ENCODE measurements around the gene ATP9A. TPM values are rescaled to one million over a fixed set of nuclear protein-coding genes. Genes with fewer than 3 reads are reported as not detected.

Gene ATP9A
- total and polyA plus RNA-seq, 2 of the 8 experiments (the other 6 are each of a cell fraction or from before 2014, with no cell fraction given) = 5.0 to 6.4 TPM

DNA sequence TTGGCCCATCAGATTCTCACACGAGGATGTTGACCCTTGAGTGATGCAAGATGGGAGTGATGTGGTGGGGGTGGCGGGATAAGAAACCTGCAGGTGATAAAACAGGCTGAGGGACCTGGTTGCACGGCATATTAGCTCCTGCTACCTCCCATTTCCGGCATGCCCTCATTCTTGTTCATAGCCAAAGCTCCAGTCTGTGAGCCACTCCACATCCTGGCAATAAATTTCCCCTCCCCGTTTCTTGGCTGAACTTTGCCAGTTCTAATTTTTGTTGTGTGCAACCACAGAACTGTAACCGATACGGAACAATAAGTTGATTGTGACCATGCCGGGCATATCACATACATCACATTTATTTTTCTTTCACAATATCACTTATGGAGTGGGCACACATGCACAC, 184.1 kb downstream of the ATP9A start:
- no peak overlapping the region for H3K4me2 ChIP-seq (ENCODE audit: insufficient read depth in 1 of 2, low read depth in 2 of 2, low read length in 2 of 2)
- H4K5ac ChIP-seq (ENCODE audit: insufficient read length, low read depth, low read length) = no peak overlapping the region
- H3K23ac ChIP-seq (ENCODE audit: insufficient read length) = no peak overlapping the region
- DNase-seq (ENCODE audit: low read depth in 1 of 2, low spot score in 2 of 2) (no peak), FAIRE-seq (no peak)
- CTCF ChIA-PET (ENCODE audit: partially characterized antibody) = interaction anchor here (0.7 to 1.3 kb wide), 5 partner anchors 11 to 602 kb away, joined by 3 to 8 read pairs (median 4); no protein-coding TSS in a partner anchor
- no peaks in the 10 kb centered on the region for H3K9me3 ChIP-seq (ENCODE audit: insufficient read depth in 2 of 2, low read depth in 1 of 2, low read length in 1 of 2)
- no peak overlapping the region for H2BK15ac ChIP-seq (ENCODE audit: low read length)
- WGBS, 2 experiments (ENCODE audit: extremely low coverage in 1 of 2, insufficient coverage in 1 of 2, insufficient read length in 1 of 2, insufficient replicate concordance in 2 of 2, low coverage in 1 of 2, low lambda C conversion rate in 2 of 2, missing lambda C conversion rate in 1 of 2) = 92% methylated on average over 8 of the region's 8 CpGs; no CpG with 5 or more reads in 1 of the 2 experiments
- H2BK5ac ChIP-seq (ENCODE audit: low read depth, low read length) = no peak overlapping the region
- H3K27me3 ChIP-seq (replicated peaks in 1 of 4; ENCODE audit: control insufficient read depth in 3 of 4, extremely low read depth in 1 of 4, insufficient read depth in 3 of 4, low read length in 3 of 4) = no peaks in the 10 kb centered on the region
- no peak overlapping the region for H2AFZ ChIP-seq (ENCODE audit: low read length)
- H3K4me1 ChIP-seq (replicated peaks in 1 of 4; ENCODE audit: control insufficient read depth in 3 of 4, insufficient read depth in 4 of 4, low read length in 3 of 4) = no peaks in the 10 kb centered on the region
- no peak overlapping the region for H2BK12ac ChIP-seq (ENCODE audit: low read depth, low read length)
- H3K4me3 ChIP-seq (ENCODE audit: extremely low read depth in 1 of 4, insufficient read depth in 2 of 4, low read depth in 3 of 4, low read length in 4 of 4) = no peak overlapping the region
- H3K79me1 ChIP-seq (ENCODE audit: low read depth, low read length) = no peaks in the 10 kb centered on the region
- no peaks in the 10 kb centered on the region for H3K36me3 ChIP-seq (ENCODE audit: control insufficient read depth in 2 of 4, insufficient read depth in 4 of 4, low read length in 3 of 4)
- no peaks in the 10 kb centered on the region for H3K79me2 ChIP-seq (ENCODE audit: control insufficient read depth in 1 of 2, insufficient read depth in 2 of 2, low read length in 2 of 2)
- H2AK5ac ChIP-seq (ENCODE audit: low read depth, low read length) = no peak overlapping the region
- no peak overlapping the region for H3K27ac ChIP-seq (ENCODE audit: low read depth, low read length)
- TF ChIP-seq NANOG (IDR thresholded peaks at IDR 0.05; ENCODE audit: insufficient read depth, low read depth, low read length, poor library complexity, severe bottlenecking) (no peak), NRF1 (IDR thresholded peaks at IDR 0.05; ENCODE audit: low read depth, low read length) (no peak), CREB1 (IDR thresholded peaks at IDR 0.05) (no peak), CHD2 (IDR thresholded peaks at IDR 0.05; ENCODE audit: low read length) (no peak), SRF (IDR thresholded peaks at IDR 0.05; ENCODE audit: low read depth, low read length) (no peak), RAD21 (IDR thresholded peaks at IDR 0.05 in 1 of 2, conservative IDR thresholded peaks at IDR 0.05 in 1 of 2; ENCODE audit: low read depth in 2 of 2, low read length in 2 of 2) (no peak), KDM5A (IDR thresholded peaks at IDR 0.05; ENCODE audit: low read length) (no peak), SIN3A (conservative IDR thresholded peaks at IDR 0.05 in 1 of 2, IDR thresholded peaks at IDR 0.05 in 1 of 2; ENCODE audit: low read depth in 1 of 2, low read length in 2 of 2) (no peak), POLR2A (IDR thresholded peaks at IDR 0.05; ENCODE audit: control extremely low read depth in 1 of 2, low read depth in 2 of 2, low read length in 2 of 2) (no peak), GTF2F1 (IDR thresholded peaks at IDR 0.05; ENCODE audit: borderline replicate concordance, low read depth, low read length) (no peak), JUND (IDR thresholded peaks at IDR 0.05; ENCODE audit: low read length) (no peak), KDM1A (IDR thresholded peaks at IDR 0.05; ENCODE audit: borderline replicate concordance, low read length) (no peak)
- TF ChIP-seq, protein P1, sequence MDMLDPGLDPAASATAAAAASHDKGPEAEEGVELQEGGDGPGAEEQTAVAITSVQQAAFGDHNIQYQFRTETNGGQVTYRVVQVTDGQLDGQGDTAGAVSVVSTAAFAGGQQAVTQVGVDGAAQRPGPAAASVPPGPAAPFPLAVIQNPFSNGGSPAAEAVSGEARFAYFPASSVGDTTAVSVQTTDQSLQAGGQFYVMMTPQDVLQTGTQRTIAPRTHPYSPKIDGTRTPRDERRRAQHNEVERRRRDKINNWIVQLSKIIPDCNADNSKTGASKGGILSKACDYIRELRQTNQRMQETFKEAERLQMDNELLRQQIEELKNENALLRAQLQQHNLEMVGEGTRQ (IDR thresholded peaks at IDR 0.05; ENCODE audit: low read length) = no peak
- H3K9ac ChIP-seq (replicated peaks in 1 of 4; ENCODE audit: extremely low read depth in 1 of 4, low read depth in 3 of 4, low read length in 3 of 4) = no peak overlapping the region
- H4K20me1 ChIP-seq (replicated peaks in 1 of 2; ENCODE audit: control insufficient read depth in 1 of 2, insufficient read depth in 2 of 2, low read length in 2 of 2) = no peaks in the 10 kb centered on the region
- no peak overlapping the region for H3K18ac ChIP-seq (ENCODE audit: extremely low read depth, low read length)
- H3K4ac ChIP-seq (replicated peaks; ENCODE audit: insufficient read length, low read depth, low read length) = no peak overlapping the region
- POLR2A ChIA-PET (ENCODE audit: partially characterized antibody) = no interaction called here
- no peak overlapping the region for H2BK20ac ChIP-seq (ENCODE audit: low read length)
- no peak overlapping the region for H2BK120ac ChIP-seq (replicated peaks; ENCODE audit: low read depth, low read length)
- no peak overlapping the region for H3K56ac ChIP-seq (replicated peaks; ENCODE audit: insufficient read length, low read depth, low read length)
- no peaks in the 10 kb centered on the region for H3K23me2 ChIP-seq (ENCODE audit: low read depth, low read length)
- H4K91ac ChIP-seq (replicated peaks; ENCODE audit: insufficient read length, low read length) = no peak overlapping the region
- no peak overlapping the region for H4K8ac ChIP-seq (ENCODE audit: extremely low read depth, insufficient read depth, low read length)
- H3K14ac ChIP-seq (ENCODE audit: insufficient read length) = no peak overlapping the region

All from H1 (cell line).